Ramos (cell line): ENCODE measurements around the gene VTN.

Source experiments
- in situ Hi-C: fragments of 300-500 bp; cut with MboI; formaldehyde crosslinking; loops from one replicate; pipeline ENCODE4 v1.14.3; 2022; ENCODE audit warnings: low sequenced_read_pairs; ENCODE audit not compliant: unreplicated experiment

VTN gene

DNA sequence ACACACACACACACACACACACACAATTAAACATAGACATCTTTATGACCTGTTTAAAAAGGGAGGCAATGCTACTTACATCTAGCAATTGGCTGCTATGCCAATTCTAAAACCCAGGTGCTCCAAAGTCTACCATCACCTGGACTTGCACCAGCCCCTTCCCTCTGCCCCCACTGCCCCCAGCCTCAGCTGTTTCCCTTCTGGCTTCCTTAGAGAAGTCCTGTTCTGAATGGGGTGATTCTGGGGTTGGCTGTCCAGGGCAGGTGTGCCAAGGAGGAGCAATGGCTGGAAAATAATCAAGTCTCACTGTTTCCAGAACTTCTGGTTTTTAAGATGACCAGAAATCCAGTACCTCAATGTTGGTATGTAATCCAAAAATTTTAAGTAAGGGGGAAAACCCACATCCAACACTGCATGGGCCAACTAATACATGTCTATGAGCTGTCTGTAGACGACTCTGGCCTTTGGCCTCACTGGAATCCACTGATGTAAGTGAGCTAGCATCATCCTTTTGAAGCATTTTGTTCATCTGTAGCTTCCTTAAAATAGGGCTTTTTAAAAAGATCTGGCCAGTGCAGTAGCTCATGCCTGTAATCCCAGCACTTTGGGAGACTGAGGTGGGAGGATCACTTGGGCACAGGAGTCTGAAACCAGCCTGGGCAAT, 36.9 kb downstream of the VTN start:
- in situ Hi-C loops = no loop called here

DNA sequence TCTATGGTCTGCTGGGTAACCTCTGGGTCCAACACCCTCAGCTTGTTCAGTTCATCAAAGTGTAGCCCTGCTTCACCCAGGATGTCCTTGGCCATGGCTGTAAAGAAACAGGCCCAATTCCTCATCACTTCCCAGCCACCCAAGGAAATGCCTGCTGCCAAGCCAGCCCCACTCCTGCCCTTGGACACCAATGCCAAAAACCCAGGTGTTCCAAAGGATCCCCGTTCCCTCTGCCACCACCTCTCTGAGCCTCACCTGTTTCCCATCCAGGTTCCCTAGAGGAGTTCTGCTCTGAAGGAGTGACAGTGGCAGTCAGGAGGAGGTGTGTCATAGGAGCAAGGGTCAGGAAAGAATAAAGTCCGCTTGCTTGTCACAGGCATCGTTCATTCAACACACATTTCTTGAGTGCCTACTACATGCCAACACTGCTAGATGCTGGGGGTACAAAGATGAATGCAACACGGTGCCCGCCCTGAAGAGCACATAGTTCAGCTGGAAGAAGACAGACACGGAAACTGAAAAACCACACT, 38.2 kb downstream of the VTN start:
- in situ Hi-C loops = no loop called here

DNA sequence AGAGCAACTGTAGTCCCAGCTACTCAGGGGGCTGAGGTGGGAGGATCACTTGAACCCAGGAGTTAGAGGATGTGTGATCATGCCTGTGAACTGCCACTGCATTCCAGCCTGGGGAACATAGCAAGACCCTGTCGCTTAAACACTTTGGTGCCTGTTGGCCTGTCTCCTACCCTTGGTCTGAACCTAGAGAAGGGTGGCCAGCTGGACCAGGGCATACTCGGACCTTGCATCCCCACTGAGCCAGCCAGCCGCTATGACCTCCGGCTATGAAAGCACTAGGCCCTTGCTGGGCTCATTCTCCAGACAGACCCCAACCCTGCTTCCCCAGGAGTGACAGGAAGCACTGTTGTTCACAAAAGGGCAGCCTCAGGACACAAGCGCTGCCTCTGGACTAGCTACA, 39.4 kb downstream of the VTN start:
- in situ Hi-C loops = no loop called here

DNA sequence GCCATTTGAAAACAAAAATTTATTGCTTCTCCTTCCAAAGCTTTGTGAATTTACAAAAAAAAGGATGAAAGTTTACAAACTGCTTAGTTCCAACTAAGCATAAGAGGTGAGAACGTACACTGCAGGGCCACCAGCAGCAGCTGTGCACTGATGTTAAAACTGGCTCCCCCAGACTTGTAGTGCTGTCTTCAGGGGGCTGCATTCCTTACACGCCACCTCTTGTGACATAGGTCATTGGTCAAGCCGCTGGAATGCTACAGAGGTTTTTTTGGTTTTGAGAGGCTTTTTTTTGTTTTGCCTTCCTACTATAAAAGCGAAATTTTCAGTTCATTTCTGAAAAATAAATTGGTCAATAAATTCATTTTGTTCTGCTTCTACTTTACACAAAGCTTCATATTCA, 41.8 kb downstream of the VTN start:
- in situ Hi-C loops = no loop called here

DNA sequence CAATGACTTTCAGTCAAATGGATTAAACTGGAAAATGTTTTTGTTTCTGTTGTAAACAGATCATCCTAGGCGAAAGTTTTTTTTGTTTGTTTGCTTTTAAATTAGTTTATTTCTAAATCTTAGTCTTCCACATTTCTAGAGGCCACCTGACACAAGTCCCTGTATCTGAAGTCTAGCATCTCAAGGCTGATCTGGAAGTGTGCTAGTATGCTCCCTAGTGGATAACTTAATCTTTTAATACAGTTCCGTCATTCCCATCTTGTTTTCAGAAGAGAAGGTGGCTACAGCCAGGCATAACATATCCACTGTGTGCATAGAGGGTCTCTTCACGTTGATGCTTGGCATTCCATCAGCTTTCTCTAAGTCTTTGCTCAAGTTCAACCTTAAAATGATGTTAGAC, 42.4 kb downstream of the VTN start:
- in situ Hi-C loops = no loop called here

DNA sequence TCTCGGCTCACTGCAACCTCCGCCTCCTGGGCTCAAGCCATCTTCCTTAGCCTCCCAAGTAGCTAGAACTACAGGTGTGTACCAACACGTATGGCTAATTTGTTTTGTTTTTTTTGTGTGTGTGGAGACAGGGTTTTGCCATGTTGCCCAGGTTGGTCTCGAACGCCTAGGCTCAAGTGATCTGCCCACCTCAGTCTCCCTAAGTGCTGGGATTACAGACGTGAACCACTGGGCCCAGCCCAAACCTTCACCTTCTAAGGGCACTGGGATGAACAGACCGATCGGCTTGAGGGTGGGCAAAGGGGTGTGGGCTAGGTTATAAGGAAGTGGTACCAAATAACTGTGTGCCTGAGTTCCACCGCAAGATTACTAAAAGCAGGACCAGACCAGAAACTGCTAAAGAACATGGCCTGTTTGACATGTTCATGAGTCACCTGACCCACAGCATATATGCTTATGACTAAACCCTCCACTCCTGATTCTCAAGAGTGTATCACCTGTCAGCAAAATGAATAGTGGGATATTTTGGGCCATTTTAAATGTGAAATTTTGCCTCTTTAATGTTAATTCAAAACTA, 43.0 kb downstream of the VTN start:
- in situ Hi-C loops = no loop called here

DNA sequence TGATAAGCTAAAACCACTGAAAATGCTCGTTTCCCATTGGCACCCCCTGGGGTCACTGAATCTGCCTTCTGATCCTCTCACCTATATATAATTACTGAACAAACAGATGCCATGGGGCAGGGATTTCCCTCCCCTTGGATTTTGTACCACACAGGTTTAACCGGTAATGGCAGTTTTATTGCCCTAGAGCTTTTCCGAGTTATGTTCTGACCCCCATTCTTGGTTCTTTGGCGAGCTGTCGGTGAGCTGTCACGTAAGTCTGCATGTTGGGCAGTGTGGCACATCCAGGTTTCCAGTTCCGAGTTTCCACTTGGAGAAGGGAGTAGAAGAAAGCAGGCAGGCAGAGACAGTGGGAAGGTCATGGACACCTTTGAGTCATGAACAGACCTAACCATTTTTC, 44.0 kb downstream of the VTN start:
- in situ Hi-C loops = no loop called here

DNA sequence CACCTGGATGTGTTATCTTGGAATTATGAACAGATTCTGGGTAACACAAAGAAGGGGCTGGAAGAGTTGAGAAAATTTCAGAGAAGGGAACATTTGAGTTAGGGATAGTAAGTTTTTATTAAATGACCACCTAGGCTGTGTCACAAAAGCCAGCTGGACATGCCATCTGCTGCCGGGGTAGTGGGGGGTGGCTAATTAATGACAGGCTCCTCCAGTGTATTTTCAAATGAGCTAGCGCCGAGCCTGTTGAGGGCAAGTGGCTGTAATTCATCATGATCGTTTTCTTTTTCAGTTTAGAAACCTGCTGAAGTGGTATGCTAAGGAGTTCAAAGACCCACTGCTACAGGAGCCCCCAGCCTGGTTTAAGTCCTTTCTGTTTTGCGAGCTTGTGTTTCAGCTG, 44.9 kb downstream of the VTN start:
- in situ Hi-C loops = no loop called here

DNA sequence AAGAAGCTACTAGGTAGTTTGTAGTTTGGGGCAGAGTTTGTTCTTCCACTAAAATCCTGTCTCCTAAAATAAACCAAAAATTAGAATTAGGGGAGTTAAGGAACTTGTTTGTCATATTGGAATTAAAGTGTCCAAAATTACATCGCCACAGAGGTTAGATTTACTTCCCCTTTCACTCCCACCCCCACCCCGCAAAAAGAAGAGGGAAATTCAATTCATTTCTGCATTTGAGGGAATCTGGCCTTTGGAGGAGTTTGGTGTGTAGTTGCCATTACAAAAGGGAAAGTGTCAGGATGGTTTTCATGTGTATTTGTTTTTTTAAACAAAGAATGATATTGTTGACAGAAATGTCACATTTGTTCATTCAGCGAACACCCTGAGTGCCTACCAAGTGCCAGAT, 45.3 kb downstream of the VTN start:
- in situ Hi-C loops = no loop called here

DNA sequence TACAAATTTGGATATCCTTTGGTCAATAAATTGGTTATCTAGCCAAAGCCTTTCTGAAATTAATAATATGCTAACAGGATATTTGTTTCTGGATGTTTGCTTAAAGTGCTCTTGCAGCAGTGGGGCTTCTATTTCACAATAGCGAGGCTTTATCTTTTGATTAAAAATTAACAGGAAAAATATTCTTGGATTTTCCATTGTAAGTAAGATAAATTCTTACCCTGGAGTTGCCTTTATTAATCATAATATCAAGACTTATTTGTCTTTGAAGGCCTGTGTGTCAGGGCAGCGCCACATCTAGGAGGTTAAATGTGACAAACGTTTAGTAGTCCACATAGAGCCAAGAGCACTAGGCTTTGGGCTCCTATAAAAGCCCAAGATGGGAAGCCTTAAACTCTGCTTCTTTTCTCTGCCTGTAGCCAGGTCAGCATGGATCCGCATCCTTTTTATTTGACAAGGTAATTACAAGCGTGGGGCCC, 45.8 kb downstream of the VTN start:
- in situ Hi-C loops = no loop called here

DNA sequence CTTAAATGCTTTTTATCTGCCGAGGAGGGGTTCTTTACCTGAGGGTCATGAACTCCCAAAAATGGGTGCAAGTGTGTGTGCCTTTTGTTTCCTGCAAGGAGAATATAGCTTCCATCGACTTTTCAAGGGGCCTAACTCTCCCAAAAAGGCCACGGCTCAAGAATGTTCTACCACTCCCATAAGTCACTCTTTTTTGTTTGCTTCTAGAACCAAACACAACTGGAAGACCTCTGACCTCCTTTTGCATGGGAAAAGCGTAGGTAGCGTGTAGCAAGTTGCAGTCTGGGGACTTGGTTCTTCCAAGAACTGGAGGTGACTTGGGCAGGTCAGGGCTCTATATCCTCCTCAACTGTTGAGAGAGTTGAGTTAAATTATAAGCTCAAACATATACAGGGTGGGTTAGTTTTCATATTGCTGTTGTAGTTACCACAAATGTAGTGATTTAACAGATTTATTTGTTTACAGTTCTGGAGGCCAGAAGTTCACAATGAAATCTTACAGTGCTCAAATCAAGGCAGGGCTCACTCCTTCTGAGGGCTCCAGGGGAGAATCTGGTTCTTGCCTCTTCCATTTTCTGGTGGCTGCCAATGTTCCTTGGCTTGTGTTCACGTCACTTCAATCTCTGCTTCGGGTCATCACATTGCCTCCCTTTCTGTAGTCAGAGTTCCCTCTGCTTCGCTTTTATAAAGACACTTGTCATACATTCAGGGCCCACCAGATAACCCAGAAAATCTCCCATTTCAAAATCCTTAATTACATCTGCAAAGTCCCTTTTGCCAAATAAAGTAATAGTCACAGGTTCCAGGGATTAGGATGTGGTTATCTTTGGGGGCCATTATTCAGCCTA, 49.7 kb downstream of the VTN start:
- in situ Hi-C loops = no loop called here

DNA sequence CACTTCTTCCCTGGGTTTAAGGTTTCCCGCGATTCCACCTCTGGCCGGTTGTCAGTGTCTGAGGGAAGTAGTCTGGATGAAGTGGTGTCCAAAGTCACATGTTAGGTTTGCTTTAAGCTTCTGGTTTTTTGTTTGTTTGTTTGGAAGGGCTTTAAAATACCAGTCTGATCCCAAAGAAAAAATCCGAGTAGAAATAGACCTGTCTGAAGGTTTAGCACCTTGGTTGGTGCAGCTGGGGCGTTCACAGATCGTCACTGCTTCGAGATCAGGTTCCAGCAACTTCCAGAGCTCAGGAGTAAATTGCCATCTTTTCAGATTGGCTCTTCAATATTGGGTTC, 50.5 kb downstream of the VTN start:
- in situ Hi-C loops = no loop called here

DNA sequence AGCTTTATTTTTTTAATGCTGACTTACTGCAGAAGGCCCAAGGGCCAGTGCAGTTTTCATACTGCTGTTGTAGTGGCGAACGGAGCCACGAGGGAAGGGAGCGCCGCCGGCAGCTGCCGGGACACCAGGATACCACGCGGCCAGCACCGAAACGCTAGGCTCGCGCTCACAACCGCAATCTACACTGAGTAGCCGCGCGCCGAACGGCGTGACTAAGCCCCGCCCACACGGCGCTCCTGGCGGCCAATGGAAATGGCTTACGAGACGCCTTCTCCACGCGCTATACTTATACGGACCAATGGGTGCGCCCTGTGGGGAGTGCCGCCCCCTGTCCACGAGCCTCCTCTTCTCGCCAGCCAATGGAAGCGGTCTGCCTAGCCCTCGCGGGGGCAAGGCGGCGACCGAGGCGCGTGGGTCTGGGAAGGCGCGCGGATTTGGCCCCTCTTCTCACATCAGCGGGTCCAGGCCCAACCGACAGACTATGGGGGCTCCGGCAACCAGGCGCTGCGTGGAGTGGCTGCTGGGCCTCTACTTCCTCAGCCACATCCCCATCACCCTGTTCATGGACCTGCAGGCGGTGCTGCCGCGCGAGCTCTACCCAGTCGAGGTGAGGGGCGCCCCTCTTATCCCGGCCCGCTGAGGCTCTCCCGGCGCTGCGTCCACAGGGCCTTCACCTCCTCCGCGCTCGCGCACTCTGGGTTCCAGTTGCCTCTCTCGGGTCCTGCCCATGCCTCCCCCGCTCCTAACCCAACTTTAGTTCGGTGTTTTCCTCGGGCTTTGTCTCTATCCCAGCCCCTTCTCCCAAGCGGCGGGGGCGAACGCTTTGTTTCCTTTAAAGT, 51.1 kb downstream of the VTN start, which contains the start of gene TMEM97:
TSS of gene TMEM97 (plus strand) at position 442 of the 839 bp plus-strand sequence. CDS start at position 482, 40 bp downstream.
- in situ Hi-C loops = no loop called here

DNA sequence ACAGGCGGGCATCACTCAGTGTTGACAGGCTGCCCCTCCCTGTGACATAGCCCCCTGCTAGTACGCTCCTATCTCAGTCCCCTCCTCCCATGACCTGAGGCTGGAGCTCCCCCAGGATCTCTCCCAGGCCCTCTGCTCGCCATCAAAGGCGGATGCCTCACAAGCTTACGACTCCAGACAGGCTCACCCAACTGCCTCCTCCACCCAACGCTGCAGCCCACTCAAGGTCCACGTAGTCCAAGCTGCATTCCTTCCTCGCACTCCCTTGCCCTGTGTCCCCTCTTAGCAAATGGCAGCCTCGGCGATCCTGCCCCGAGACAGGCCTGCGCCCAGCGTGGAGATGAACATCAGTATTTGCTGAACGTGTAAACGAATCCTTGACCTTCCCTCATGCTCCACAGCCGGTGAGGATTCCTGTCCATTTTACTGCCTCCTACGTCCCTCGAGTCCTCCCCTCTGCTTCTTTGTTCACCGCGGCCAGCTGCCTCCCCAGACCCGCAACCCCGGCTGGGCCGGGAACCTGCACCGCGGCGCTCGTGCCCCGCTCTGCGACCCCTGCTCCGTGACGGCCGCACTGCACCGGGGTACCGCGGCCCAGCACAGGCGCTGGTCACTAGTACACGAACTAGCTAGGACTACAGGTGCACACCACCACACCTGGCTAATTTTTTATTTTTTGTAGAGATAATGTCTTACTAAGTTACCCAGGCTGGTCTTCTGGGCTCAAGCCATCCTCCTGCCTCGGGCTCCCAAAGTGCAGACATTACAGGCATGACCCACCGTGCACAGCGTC, 51.9 kb downstream of the VTN start:
- in situ Hi-C loops = no loop called here
